Loucy (cell line): ENCODE data around the gene SLC7A1.

Experiments used
- H2AFZ ChIP-seq: fragments of 200-600 bp; sonication (generic); 2 replicates; pipeline ENCODE4 v1.6.0; 2016; ENCODE audit warnings: antibody characterized with exemption, mild to moderate bottlenecking, low read length, moderate library complexity
- H3F3A ChIP-seq: fragments of 200-600 bp; 2 replicates; pipeline ENCODE4 v1.6.0; 2016; ENCODE audit warnings: antibody characterized with exemption, low read depth, mild to moderate bottlenecking
- H3K27me3 ChIP-seq: fragments of 200-600 bp; sonication (generic); 2 replicates; pipeline ENCODE4 v1.6.1; 2014; ENCODE audit warnings: low read length, mild to moderate bottlenecking; ENCODE audit not compliant: insufficient read depth, poor library complexity, severe bottlenecking
- H3K36me3 ChIP-seq: fragments of 200-600 bp; sonication (generic); 2 replicates; pipeline ENCODE4 v1.6.1; 2016; ENCODE audit warnings: low read length; ENCODE audit not compliant: insufficient read depth
- H3K4me1 ChIP-seq: fragments of 200-600 bp; sonication (generic); 2 replicates; pipeline ENCODE4 v1.5.1; 2014; ENCODE audit warnings: low read length, mild to moderate bottlenecking; ENCODE audit not compliant: insufficient read depth, poor library complexity, severe bottlenecking
- H3K4me2 ChIP-seq: fragments of 200-600 bp; sonication (generic); 2 replicates; pipeline ENCODE4 v1.6.0; 2014; ENCODE audit warnings: antibody characterized with exemption, low read length, low read depth, mild to moderate bottlenecking; ENCODE audit not compliant: poor library complexity, severe bottlenecking
- H3K4me3 ChIP-seq: fragments of 200-600 bp; sonication (generic); 2 replicates; pipeline ENCODE4 v1.5.1; 2014; ENCODE audit warnings: low read length, mild to moderate bottlenecking, mixed read lengths; ENCODE audit not compliant: poor library complexity, severe bottlenecking
- H3K79me2 ChIP-seq: fragments of 200-600 bp; sonication (generic); 2 replicates; pipeline ENCODE4 v1.6.1; 2014; ENCODE audit warnings: low read length; ENCODE audit not compliant: insufficient read depth
- H3K9ac ChIP-seq: fragments of 200-600 bp; sonication (generic); 2 replicates; pipeline ENCODE4 v1.6.0; 2014; ENCODE audit warnings: mild to moderate bottlenecking, low read depth, low read length, moderate library complexity; ENCODE audit not compliant: poor library complexity, severe bottlenecking
- H3K9me2 ChIP-seq: fragments of 200-600 bp; sonication (generic); replicated peaks from 2 replicates; pipeline ENCODE4 v1.6.1; 2016; ENCODE audit warnings: low read depth, low read length, mixed read lengths
- H3K9me3 ChIP-seq: fragments of 200-600 bp; sonication (generic); 2 replicates; pipeline ENCODE4 v1.6.1; 2014; ENCODE audit warnings: mild to moderate bottlenecking, antibody characterized with exemption, low read length, low read depth; ENCODE audit not compliant: insufficient read depth
- H4K20me1 ChIP-seq: fragments of 200-600 bp; sonication (generic); 2 replicates; pipeline ENCODE4 v1.6.0; 2014; ENCODE audit warnings: antibody characterized with exemption, low read length, mild to moderate bottlenecking; ENCODE audit not compliant: insufficient read depth, poor library complexity, severe bottlenecking
- EZH2phosphoT487 ChIP-seq: fragments of 200-600 bp; IDR thresholded peaks from 2 replicates; pipeline ENCODE4 v1.6.1; 2018; ENCODE audit warnings: antibody characterized with exemption, mild to moderate bottlenecking, moderate library complexity, borderline replicate concordance
- TF ChIP-seq, protein P1 (sequence below): fragments of 200-600 bp; sonication (generic); conservative IDR thresholded peaks from 2 replicates; pipeline ENCODE4 v1.5.1; 2014; ENCODE audit warnings: mild to moderate bottlenecking, antibody characterized with exemption, low read length

The SLC7A1 gene

DNA sequence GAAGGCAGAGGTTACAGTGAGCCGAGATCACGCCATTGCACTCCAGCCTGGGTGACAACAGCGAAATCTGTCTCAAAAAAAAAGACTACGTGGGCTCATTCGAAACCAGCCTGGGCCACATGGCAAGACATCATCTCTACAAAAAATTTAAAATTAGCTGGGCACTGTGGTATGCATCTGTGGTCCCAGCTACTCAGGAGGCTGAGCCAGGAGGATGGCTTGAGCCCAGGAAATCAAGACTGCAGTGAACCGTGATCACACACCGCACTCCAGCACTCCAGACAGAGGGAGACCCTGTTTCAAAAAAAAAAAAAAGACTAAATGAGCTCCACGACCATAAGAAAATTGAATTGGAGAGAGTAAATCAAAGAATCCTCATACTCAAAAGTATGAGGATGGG, 53.1 kb downstream of the SLC7A1 start:
- peaks cover 81% of the 10 kb centered on the region for H3K79me2 ChIP-seq
- no peaks in the 10 kb centered on the region for H3K9me2 ChIP-seq
- H3K4me3 ChIP-seq: no peak overlapping the region
- no peak overlapping the region for H3K9ac ChIP-seq
- no peaks in the 10 kb centered on the region for H3K27me3 ChIP-seq
- no peaks in the 10 kb centered on the region for H3K9me3 ChIP-seq
- H3K4me1 ChIP-seq: no peaks in the 10 kb centered on the region
- TF ChIP-seq EZH2phosphoT487: no peak
- TF ChIP-seq, protein P1, sequence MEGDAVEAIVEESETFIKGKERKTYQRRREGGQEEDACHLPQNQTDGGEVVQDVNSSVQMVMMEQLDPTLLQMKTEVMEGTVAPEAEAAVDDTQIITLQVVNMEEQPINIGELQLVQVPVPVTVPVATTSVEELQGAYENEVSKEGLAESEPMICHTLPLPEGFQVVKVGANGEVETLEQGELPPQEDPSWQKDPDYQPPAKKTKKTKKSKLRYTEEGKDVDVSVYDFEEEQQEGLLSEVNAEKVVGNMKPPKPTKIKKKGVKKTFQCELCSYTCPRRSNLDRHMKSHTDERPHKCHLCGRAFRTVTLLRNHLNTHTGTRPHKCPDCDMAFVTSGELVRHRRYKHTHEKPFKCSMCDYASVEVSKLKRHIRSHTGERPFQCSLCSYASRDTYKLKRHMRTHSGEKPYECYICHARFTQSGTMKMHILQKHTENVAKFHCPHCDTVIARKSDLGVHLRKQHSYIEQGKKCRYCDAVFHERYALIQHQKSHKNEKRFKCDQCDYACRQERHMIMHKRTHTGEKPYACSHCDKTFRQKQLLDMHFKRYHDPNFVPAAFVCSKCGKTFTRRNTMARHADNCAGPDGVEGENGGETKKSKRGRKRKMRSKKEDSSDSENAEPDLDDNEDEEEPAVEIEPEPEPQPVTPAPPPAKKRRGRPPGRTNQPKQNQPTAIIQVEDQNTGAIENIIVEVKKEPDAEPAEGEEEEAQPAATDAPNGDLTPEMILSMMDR: no peak
- H2AFZ ChIP-seq: no peak overlapping the region
- H3K36me3 ChIP-seq: peaks cover 49% of the 10 kb centered on the region; the same call in 1 of the 2 replicates
- H3K4me2 ChIP-seq: no peak overlapping the region
- no peaks in the 10 kb centered on the region for H3F3A ChIP-seq
- H4K20me1 ChIP-seq: peaks cover 49% of the 10 kb centered on the region

DNA sequence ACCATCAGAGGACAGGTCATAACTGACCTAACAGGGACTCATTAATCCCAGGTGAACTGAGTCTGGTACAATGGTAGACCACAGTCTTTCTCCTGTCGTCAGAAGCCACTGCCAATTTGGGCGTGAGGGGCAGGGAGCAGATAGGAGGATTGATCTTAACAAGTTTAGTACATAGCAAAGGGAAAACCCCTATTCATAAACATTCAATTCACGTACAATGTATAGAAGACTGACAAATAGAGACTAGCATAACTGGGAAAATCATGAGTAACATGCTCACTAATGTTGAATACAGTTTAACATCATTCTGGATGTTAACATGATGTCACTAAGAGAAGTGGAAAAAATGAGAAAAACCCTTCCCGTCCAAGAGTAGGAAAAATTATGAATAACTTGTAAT, 54.1 kb downstream of the SLC7A1 start:
- Histone ChIP-seq H3K4me2 (no peak overlapping the region), H3K9me2 (no peaks in the 10 kb centered on the region), H3K4me3 (no peak overlapping the region), H3K79me2 (peaks cover 80% of the 10 kb centered on the region), H3F3A (no peaks in the 10 kb centered on the region), H3K27me3 (no peaks in the 10 kb centered on the region), H4K20me1 (peaks cover 51% of the 10 kb centered on the region), H3K9ac (no peak overlapping the region), H3K4me1 (no peaks in the 10 kb centered on the region), H2AFZ (no peak overlapping the region), H3K9me3 (no peaks in the 10 kb centered on the region), H3K36me3 (peaks cover 47% of the 10 kb centered on the region; the same call in 1 of the 2 replicates)
- TF ChIP-seq EZH2phosphoT487: no peak
- TF ChIP-seq, protein P1: no peak

DNA sequence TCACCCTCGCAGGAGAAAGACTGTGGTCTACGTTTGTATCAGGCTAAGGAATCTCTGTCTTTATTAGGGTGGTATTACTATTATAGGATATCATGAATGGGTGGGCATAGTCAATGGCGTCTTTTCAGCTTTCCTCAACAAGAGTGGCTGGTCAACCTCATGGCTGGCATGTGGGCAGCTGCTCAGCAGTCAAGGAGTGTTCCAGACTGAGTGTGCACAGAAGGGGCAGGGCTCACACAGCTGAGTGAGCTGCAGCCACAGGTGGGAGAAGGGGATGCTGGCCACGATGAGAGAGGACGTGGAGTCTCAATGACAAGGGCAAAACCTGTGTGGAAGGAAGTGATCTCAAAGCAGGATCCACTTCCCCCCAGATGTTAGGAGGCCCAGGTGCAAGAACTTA, 54.7 kb downstream of the SLC7A1 start:
- no peak overlapping the region for H2AFZ ChIP-seq
- no peaks in the 10 kb centered on the region for H3F3A ChIP-seq
- H3K9me3 ChIP-seq: no peaks in the 10 kb centered on the region
- peaks cover 51% of the 10 kb centered on the region for H4K20me1 ChIP-seq
- no peaks in the 10 kb centered on the region for H3K4me1 ChIP-seq
- no peaks in the 10 kb centered on the region for H3K9me2 ChIP-seq
- no peak overlapping the region for H3K4me2 ChIP-seq
- TF ChIP-seq, protein P1: no peak
- TF ChIP-seq EZH2phosphoT487: no peak
- peaks cover 74% of the 10 kb centered on the region for H3K79me2 ChIP-seq
- H3K9ac ChIP-seq: no peak overlapping the region
- H3K27me3 ChIP-seq: no peaks in the 10 kb centered on the region
- H3K4me3 ChIP-seq: no peak overlapping the region
- peaks cover 47% of the 10 kb centered on the region for H3K36me3 ChIP-seq
